Uterus (tissue), 2 donors: ENCODE results near the gene NME5.

ENCODE experiments used
- CTCF ChIP-seq, 4 experiments: fragments of 200-600 bp in 2 of 4; fragments of 450-650 bp in 2 of 4; sonication (generic) in 2 of 4; IDR thresholded peaks; one replicate each; pipeline ENCODE4 v1.5.1; 2016 to 2019; ENCODE audit warnings: antibody characterized with exemption in 4 of 4, mild to moderate bottlenecking in 2 of 4, moderate library complexity in 1 of 4
- POLR2A ChIP-seq, 2 donors: fragments of 450-650 bp; IDR thresholded peaks; one replicate each; pipeline ENCODE4 v1.6.1; 2016; ENCODE audit warnings: antibody characterized with exemption in 2 of 2, mild to moderate bottlenecking in 1 of 2, moderate library complexity in 1 of 2

DNA sequence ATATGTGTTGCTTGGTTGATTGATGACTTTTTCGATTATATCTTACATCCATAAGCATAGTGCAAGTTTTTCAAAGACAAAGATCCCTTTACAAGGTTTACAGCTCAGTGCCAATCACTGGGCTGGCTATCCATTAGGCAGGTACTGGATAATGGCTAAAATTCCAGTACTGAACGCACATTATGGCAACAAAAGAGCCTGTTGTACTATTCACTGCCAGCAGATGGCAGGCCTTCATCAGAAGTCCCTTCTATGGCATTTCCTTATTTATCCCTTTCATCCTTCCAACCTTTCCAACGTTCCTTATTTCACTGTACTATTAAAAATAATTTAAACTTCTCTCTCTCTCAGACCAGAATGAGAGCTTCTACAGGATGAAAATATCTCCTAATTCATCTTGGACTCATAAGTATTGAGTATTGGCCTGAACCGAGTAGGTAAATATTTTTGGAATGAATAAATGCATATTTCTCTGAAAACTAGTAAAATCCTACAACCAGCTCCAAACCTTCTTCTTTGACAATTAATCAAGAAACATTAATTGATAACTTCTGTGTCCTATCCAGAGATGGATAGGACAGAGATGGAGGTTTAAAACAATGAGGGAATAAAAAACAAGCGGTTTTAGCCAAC is 62.0 kb downstream of the NME5 start:
- TF ChIP-seq CTCF (IDR thresholded peaks at IDR 0.05) (peak; percentile 76 to 87 (median 79)), POLR2A (IDR thresholded peaks at IDR 0.05) (no peak)
